Endothelial cell of hepatic sinusoid (primary cell): ENCODE results near the gene ANO10.
"Not testable (repeated sequence)": the region's sequence is repeated elsewhere in the genome, so short reads cannot be mapped to it uniquely, and the experiment has no call there.

ENCODE experiments used
- in situ Hi-C: cut with HindIII; loops from 2 replicates; pipeline ENCODE4 v1.10.0; 2017; ENCODE audit warnings: low sequenced_read_pairs

Gene ANO10

DNA sequence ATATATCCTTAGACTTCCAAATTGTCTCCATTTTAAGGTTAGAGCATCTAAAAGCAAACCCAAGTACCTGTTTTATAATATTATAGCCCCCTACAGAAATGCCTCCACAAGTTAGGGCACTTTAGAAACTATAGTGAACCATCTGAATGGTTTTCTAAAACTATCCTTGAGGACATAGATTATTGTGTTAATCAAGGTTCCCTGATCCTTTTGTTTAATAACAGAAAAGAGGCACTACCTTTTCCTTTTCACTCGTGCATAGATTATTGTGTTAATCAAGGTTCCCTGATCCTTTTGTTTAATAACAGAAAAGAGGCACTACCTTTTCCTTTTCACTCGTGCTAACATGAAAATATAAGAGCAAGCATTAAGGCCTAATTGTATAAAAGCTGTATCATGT lies 143.0 kb downstream of the ANO10 start:
- in situ Hi-C loops: not testable (repeated sequence)

GRCh38 chr3:43478118-43478785 lies 143.6 kb downstream of the ANO10 start:
- in situ Hi-C loops: no loop called here

- in situ Hi-C loops: no loop called here
These were observed 144.2 kb downstream of the ANO10 start for GRCh38 chr3:43477600-43477999.

DNA sequence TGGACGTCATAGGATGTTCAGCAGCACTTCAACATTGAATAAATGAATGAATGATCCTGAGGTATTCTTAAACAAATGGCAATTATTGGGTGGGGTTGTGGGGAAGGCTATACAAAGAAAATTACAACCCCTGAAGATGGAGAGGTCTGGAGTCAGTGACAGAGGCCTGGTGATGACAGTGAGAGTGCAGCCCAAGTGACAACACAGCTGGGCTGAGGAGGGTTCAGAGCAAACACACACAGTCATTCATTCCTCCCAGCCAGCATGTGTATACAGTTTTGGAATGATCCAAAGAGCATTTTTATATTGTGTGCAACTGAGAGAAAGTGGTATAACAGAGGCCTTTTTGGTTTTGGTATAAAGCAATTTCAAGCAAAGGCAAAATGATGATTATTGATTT lies 148.1 kb downstream of the ANO10 start:
- in situ Hi-C loops: no loop called here

DNA sequence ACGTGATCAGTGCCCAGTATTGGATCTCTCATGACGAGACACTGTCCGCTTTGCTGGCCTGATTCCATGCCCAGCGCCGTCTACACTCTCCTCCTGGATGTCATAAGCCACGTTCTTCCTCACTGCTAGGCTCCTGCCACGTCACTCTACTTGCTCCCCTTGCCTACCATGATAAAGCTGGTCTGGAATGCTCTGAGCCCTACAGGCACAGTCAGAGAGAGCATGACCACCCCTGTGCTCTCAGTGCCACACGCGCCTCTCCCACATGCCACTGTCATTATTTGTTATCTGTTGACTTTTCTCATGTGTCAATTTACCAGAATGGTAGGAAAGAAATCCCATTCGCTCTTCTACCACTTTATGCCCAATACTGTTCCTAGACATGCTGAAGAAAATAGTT lies 148.6 kb downstream of the ANO10 start:
- in situ Hi-C loops: no loop called here

DNA sequence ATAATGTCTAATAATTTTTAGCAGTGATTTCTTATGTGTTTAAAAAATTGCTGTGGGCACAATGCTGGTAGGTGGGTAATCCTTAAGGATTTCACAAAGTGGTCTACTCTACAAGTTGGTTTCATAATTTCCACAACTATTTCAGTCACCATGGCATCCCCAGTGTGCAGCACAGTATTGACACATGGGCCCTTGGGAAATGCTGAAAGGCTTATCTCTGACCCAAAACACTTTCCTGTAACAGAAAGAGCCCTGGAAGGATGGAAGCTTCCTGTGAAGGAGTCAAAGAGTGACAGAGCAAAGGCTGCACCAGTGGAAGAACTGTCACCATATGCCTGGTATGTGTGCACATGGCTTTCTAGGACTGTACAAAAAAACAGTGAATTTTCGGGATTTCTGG lies 153.7 kb downstream of the ANO10 start:
- in situ Hi-C loops: no loop called here

DNA sequence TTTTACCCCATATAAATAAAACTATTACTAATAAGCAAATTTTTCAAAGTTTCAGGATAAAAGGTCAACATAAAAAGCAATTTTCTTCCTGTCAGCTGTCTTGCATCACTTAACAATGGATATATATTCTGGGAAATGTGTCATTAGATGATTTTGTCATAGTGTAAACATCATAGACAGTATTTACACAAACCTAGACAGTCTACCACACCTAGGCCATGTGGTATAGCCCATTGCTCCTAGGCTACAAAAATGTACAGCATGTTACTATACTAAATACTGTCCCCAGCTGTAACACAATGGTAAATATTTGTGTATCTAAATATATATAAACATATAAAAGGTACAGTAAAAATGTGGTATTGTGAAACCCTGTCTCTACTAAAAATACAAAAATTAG lies 156.7 kb downstream of the ANO10 start:
- in situ Hi-C loops: no loop called here

DNA sequence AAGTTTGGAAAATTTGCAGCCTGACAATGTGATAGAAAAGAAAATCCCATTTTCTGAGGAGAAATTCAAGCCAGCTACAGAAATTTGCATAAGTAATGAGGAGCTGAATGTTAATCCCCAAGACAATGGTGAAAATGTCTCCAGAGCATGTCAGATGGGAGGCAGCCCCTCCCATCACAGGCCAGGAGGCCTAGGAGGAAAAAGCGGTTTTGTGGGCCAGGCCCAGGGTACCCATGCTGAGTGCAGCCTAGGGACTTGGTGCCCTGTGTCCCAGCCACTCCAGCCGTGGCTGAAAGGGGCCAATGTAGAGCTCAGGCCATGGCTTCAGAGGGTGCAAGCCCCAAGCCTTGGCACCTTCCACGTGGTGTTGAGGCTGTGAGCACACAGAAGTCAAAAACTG lies 159.2 kb downstream of the ANO10 start:
- in situ Hi-C loops: not testable (repeated sequence)

- in situ Hi-C loops: no loop called here
These were observed 160.5 kb downstream of the ANO10 start for GRCh38 chr3:43461345-43461744.

GRCh38 chr3:43457038-43457437 lies 164.8 kb downstream of the ANO10 start:
- in situ Hi-C loops: loop anchor here (5.0 kb wide), 1 partner anchor 55 kb away; no protein-coding TSS in a partner anchor

- in situ Hi-C loops: loop anchor here (5.0 kb wide), 1 partner anchor 53 kb away; no protein-coding TSS in a partner anchor
These were observed 166.6 kb downstream of the ANO10 start for GRCh38 chr3:43455233-43455632.

GRCh38 chr3:43453981-43454380 lies 167.8 kb downstream of the ANO10 start:
- in situ Hi-C loops: no loop called here

- in situ Hi-C loops: no loop called here
These were observed 170.0 kb downstream of the ANO10 start for GRCh38 chr3:43451670-43452254.

DNA sequence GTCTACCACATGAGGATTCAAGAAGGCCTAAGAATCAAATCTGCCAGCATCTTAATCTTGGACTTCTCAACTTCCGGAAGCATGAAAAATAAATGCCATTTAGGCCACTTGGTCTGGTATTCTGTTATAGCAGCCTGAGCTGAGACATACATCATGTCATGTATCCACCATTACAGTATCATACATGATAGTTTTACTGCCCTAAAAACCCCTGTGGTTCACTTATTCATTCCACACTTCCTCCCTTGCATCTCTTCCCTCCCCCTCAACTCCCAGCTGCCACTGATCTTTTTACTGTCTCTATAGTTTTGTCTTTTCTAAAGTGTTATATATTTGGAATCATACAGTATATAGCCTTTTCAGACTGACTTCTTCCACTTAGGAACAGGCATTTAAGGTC lies 173.7 kb downstream of the ANO10 start:
- in situ Hi-C loops: no loop called here

DNA sequence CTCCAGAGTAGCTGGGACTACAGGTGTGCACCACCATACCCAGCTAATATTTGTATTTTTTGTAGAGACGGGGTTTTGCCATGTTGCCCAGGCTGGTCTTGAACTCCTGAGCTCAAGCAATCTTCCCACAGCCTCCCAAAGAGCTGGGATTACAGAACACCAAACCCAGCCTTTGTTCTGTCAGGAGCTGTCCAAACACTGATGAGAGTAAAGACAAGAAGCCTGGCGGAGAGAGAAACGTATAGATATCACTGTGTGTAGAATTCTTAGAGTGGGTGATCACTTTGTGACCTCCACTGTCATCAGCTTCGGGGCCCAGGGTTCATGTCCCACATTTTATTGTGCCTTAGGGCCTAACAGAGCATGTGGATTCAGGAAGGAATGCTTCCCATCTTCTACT lies 176.0 kb downstream of the ANO10 start:
- in situ Hi-C loops: no loop called here

DNA sequence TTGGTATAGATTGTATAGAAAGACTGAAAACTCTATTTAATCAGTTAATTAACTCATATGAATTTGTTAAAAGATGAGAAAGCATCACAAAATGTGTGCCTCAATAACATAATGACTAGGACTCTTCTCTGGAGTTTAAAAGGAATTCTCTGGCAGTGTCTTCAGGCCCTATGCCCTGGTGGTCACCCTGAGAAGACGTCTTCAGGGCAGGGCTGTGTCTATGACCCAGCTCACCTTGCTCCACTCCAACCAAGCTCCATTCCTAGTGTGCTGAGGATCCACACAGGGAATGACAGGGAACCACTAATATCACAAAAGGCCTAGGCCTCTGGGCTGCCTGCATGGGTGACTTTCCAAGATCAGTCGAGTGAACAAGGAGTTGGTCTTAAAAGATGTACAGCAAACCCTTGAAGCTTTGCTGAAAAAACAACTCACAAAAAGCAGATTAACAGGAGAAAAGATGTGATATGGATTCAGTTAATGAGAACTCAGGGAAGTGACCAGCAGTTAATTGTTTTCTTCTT lies 178.9 kb downstream of the ANO10 start:
- in situ Hi-C loops: no loop called here

- in situ Hi-C loops: no loop called here
These were observed 185.2 kb downstream of the ANO10 start for GRCh38 chr3:43436507-43437140.

GRCh38 chr3:43435706-43436105 lies 186.1 kb downstream of the ANO10 start:
- in situ Hi-C loops: no loop called here

DNA sequence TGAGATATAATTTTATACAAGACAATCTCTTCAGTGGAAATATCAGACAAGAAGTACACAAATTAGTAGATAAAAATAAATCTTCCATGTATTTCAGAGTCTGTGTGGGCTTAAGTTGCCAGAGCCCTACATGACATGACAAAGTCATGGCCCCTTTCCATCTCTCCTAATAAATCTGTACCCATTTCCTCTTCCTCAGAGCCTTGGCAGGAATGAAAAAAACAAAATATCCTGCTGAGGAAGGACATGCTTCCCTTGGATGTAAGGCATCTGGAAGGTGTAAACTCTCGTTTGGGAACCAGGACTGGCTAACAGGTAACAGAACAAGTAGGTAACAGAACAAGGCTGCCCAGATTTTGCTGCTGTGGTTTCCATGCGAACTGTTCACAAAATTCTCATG lies 187.4 kb downstream of the ANO10 start:
- in situ Hi-C loops: no loop called here

DNA sequence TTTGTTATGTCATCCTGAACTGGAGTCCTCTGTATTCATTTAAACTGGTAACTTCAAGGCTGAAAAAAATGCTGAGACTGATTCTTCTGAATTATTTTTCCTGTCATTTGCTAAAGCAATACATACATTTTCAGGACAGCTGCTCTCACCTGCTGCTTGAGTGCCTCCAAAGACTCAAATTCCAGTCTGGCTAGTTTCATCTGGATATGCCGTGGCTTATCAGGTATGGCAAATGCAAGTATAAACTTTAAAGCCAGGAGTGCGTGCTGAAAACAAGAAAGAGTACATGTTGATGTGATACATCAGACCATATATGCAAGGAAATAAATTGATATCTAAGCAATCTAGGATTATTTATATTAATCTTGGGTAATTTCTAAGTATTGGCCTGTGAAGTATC lies 189.3 kb downstream of the ANO10 start:
- in situ Hi-C loops: no loop called here

- in situ Hi-C loops: no loop called here
These were observed 195.4 kb downstream of the ANO10 start for GRCh38 chr3:43426388-43426787.

DNA sequence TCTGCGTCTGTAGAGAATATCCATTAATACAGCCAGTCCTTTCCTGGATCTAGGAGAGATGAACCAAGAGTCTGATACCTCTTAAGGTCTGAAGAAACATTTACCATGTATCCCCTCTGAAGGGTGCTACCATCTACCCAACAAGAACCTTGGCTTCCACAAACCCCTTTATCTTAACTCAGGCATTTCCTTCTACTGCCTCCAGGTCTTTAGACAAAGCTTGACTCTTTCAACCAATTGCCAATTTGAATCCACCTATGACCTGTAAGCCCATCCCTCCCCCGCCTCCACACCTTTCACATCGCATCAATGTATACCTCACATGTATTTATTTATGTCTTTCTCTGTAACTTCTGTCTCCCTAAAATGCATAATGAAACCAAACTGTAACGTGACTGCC lies 196.0 kb downstream of the ANO10 start:
- in situ Hi-C loops: no loop called here
